K562 (cell line): ENCODE measurements around the gene TNFAIP8L2. TPM values are rescaled to one million over a fixed set of nuclear protein-coding genes. Genes with fewer than 3 reads are reported as not detected.

Experiments
- BRF1 ChIP-seq: IDR thresholded peaks from 3 replicates; pipeline ENCODE4 v1.6.1; 2011; ENCODE audit warnings: borderline replicate concordance, mild to moderate bottlenecking; ENCODE audit not compliant: insufficient read length; ENCODE audit errors: extremely low read depth
- C11orf30 ChIP-seq: fragments of 450-650 bp; IDR thresholded peaks from 2 replicates; pipeline ENCODE4 v1.6.1; 2016; ENCODE audit warnings: low read depth, mild to moderate bottlenecking
- ETS1 ChIP-seq: conservative IDR thresholded peaks from 2 replicates; pipeline ENCODE4 v1.6.1; 2011; ENCODE audit warnings: low read depth, mild to moderate bottlenecking, low read length; ENCODE audit not compliant: control insufficient read depth
- HMGXB4 ChIP-seq: sonication (generic); formaldehyde crosslinking; IDR thresholded peaks from 2 replicates; pipeline ENCODE4 v1.8.1; 2023; ENCODE audit warnings: mild to moderate bottlenecking, missing genetic modification reagents
- IRF9 ChIP-seq: fragments of 450-650 bp; IDR thresholded peaks from 2 replicates; pipeline ENCODE4 v1.6.1; 2016; ENCODE audit warnings: missing biosample characterization, missing genetic modification characterization
- RERE ChIP-seq: sonication (generic); formaldehyde crosslinking; IDR thresholded peaks from 2 replicates; pipeline ENCODE4 v1.8.0; 2023; ENCODE audit warnings: missing genetic modification reagents, mild to moderate bottlenecking, borderline replicate concordance
- TEAD2 ChIP-seq: fragments of 450-650 bp; IDR thresholded peaks from 2 replicates; pipeline ENCODE4 v1.6.1; 2016; ENCODE audit warnings: missing genetic modification characterization, control low read depth, missing compliant biosample characterization
- ZMIZ1 ChIP-seq, 2 experiments: fragments of 150-350 bp in 1 of 2; IDR thresholded peaks; 2 replicates each; pipeline ENCODE4 v1.6.1; 2012 to 2016; ENCODE audit warnings: low read depth in 2 of 2, low read length in 2 of 2, mild to moderate bottlenecking in 1 of 2, moderate library complexity in 1 of 2
- polyA plus RNA-seq, 8 experiments: library from polyadenylated mRNA; depleted of rRNA in 4 of 8; stranded (reverse) in 5 of 8; unstranded in 3 of 8; fragments of >200 nt; fragmentation: Nextera tagmentation in 2 of 8; fragmentation: Illumina TruSeq in 1 of 8; extraction: Ambion mirVana in 2 of 8; extraction: Trizol in 1 of 8; gene quantifications; 2 replicates each; pipeline versions ENCODE4 v1.2.1 to v1.2.3, GENCODE V29; 2011 to 2014; ENCODE audit warnings: inconsistent platforms in 1 of 8, missing spikeins in 1 of 8
- total RNA-seq, 7 experiments: library from RNA; depleted of rRNA in 6 of 7; stranded (reverse); fragments of >200 nt in 6 of 7; fragmentation: Illumina TruSeq in 2 of 7; extraction: Trizol in 2 of 7; gene quantifications; 2 replicates each; pipeline versions ENCODE4 v1.2.1 to v1.2.3, GENCODE V29; 2011 to 2021; ENCODE audit warnings: low replicate concordance in 1 of 7

Gene TNFAIP8L2
- total and polyA plus RNA-seq, 9 of the 15 experiments (the other 6 are each of a cell fraction or from before 2014, with no cell fraction given), result 0.05 to 1.7 (median 0.52) TPM

GRCh38 chr1:151165738-151166504 is 9.5 kb downstream of the TNFAIP8L2 start, which contains the start of the genes LYSMD1 and SCNM1 (continued):
- TF ChIP-seq TEAD2, result no peak
- TF ChIP-seq HMGXB4 (CRISPR knock-in tag), result peak; percentile 51; the same call in 1 of the 2 replicates
- TF ChIP-seq ZMIZ1 (IDR thresholded peaks at IDR 0.05; ENCODE audit: low read depth in 2 of 2, low read length in 2 of 2), result no peak
- no peak for TF ChIP-seq IRF9 (tag)
- TF ChIP-seq RERE (CRISPR knock-in tag), result no peak
- TF ChIP-seq BRF1, result no peak
- peak; percentile 100 for TF ChIP-seq ETS1
- peak; percentile 87 for TF ChIP-seq C11orf30
